HG02973 (cell line): ENCODE results near the gene ATP5PD.

Experiments
- ATAC-seq: cut with Tn5 transposase; IDR thresholded peaks from one replicate; pipeline ENCODE4 v1.9.1; 2021; ENCODE audit warnings: moderate library complexity; ENCODE audit not compliant: unreplicated experiment

ATP5PD gene

DNA sequence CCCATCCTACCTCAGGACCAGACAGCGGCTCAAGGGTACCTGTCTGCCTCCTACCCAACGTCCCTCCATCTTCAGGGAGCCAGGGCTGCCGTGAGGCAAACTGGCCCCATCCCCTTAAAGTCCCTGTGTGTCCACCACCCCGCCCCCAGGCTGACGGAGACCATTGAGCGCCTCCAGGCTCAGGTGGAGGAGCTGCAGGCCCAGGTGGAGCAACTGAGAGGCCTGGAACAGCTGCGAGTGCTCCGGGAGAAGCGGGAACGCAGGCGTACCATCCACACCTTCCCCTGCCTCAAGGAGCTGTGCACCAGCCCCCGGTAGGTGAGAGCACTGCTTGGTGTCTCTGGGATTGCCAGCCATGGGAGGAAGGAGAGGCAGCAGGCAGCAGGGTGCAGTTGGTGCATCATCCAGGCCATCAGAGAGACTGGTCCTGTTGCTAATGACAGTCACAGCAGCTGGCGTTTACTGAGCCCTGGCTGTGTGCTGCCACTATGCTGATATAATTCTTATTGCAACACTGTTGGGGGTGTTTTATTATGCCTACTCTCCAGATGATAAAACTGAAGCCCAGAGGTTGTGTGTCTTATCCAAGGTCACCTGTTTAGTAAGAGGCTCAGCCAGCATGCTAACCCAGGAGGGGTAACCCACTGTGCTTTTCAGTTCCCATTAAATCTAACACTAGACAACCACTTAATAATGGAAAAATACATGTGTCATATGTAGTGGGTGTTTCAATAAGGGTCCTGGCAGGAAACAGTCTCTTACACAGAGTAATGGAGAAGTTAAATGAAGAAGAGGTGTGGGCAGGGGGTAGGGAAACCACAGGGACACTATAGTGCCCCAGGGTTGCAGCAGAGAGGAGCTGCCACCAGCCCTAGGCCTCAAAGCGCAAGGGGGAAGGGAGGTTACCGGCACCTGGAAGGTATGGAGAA, 44.6 kb downstream of the ATP5PD start:
- ATAC-seq: no peak

DNA sequence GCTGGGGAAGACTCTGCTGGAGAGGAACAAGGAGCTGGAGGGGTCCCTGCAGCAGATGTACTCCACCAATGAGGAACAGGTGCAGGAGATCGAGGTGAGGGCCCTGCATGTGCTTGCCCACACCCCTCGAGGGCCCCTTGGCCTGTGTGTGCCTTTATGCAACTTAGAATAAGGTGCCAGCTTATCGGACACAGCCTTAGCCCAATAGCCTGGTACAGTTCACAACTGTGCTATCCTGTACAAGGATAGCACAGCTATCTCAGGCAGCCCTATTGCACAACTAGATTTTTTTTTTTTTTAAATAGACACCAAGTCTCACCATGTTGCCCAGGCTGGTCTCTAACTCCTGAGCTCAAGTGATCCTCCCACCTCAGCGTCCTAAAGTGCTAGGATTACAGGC, 47.2 kb downstream of the ATP5PD start:
- ATAC-seq: no peak

DNA sequence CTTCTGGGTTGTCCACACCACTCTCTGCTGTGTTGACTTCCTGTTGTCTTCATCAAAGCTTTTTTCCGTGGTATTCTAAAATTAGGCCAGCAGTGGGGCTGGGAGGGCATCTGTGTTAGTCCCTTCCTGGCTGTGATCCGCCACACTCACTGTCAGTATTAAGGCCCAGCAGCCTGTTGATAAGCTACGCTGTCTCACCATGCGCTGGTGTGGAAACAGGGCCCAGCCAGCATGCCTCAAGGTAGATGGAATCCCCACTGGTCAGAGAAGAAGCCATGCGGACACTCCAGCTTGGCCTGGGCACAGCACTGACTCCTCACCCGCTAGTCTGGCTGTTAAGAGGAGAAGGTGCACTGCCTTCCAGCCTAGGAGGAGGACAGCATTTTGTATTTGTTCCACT, 48.0 kb downstream of the ATP5PD start:
- ATAC-seq: no peak

DNA sequence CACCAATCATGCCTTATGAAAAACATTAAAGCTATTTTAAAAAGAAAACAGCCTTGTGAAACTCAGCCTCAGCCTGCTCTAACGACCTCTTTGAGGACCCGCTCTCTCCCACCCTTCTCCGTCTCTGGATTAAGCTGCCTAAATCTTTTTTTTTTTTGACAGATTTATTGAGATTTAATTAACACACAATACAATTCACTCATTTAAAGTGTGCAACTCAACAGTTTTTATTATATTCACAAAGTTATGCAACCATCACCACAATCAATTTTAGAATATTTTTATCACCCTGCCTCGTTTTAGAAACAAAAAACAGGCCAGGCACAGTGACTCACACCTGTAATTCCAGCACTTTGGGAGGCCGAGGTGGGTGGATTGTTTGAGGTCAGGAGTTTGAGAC, 50.9 kb downstream of the ATP5PD start:
- no peak for ATAC-seq

DNA sequence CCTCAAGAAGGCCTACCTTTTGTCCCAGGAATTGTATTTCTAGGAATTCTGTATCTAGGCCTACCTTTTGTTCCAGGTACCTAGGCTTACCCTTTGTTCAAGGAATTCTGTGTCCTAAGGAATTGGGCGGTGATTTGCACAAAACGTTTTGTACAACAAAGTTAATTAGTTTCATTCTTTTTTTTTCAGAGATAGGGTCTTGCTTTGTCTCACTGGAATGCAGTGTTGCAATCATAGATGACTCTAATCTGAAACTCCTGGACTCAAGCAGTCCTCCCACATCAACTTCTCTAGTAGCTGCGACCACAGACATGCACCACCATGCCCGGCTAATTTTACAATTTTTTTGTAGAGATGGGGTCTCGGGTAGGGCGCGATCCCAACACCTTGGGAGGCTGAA, 52.3 kb downstream of the ATP5PD start:
- no peak for ATAC-seq

DNA sequence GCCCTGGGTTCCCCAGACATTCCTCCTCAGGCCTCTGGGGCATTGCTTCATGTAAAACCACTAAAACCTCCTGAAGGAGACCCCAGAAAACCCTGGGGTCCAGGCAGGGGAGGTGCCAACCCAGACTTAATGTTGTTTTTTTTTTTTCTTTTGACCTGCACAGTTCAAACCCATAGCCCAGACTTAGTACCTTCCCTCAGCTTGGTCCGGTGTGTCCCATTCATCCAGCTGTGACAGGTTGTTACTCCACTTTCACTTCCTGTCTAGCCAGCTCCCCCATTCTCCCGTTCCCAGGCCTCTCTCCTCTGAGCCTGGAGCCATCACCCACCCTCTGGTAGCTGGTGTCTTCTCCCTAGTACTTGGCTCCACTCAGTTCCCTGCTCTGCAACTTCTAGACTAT, 54.5 kb downstream of the ATP5PD start:
- no peak for ATAC-seq

DNA sequence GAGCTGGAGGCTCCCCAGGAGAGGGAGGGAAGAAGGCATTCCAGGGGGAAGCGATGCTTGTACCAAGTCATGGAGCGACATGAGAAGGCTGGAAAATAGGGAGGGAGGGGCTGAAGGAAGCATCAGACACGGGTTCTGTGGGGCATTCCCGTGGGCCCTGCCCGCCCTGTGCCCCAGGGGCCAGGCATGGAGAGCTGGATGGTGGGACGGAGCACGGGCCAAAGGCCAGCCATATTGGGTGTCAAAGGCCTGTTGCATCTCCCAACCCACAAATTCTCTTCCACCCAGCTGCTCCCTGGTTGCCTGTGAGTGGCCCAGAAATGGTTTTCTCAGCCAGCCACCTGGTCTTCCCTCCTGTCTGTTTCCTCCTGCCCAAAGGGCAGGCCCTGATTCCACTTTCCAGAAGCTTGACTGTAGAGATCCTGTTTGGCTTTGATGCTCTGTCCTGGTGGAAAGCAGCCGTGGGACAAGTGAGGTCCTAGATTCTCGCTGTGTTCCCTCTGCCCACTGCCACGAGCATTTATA, 56.1 kb downstream of the ATP5PD start:
- ATAC-seq: no peak
